Calu3 (cell line): Measurements from ENCODE around the gene DBNL. TPM values are rescaled to one million over a fixed set of nuclear protein-coding genes. Genes with fewer than 3 reads are reported as not detected.

Experiments
- BruUV-seq: library from RNA; stranded (reverse); fragments of 400-500 nt; replicated peaks from 2 replicates; lab custom pipeline; 2021; lab: Mats Ljungman, UMichigan
- CTCF ChIA-PET: fragments of 300-600 bp; sonication (Branson Sonifier 250); formaldehyde crosslinking; loops from one replicate; lab custom pipeline; 2022; ENCODE audit warnings: antibody characterized with exemption; lab: Charles Lee
- DNase-seq: peaks from one replicate; pipeline ENCODE4 v3.0.0; 2022
- H3K27ac Mint-ChIP-seq: one replicate; pipeline ENCODE4 v1.8.0; 2022; ENCODE audit warnings: mixed read lengths; ENCODE audit not compliant: unreplicated experiment
- H3K27me3 Mint-ChIP-seq: one replicate; pipeline ENCODE4 v1.8.0; 2022; ENCODE audit warnings: mixed read lengths; ENCODE audit not compliant: unreplicated experiment
- H3K36me3 Mint-ChIP-seq: one replicate; pipeline ENCODE4 v1.8.0; 2022; ENCODE audit warnings: mild to moderate bottlenecking, moderate library complexity, mixed read lengths; ENCODE audit not compliant: insufficient read depth, unreplicated experiment
- H3K4me1 Mint-ChIP-seq: one replicate; pipeline ENCODE4 v1.8.0; 2022; ENCODE audit warnings: mild to moderate bottlenecking, low read depth, mixed read lengths; ENCODE audit not compliant: unreplicated experiment
- H3K4me3 Mint-ChIP-seq: one replicate; pipeline ENCODE4 v1.8.0; 2022; ENCODE audit warnings: mild to moderate bottlenecking, low read depth, moderate library complexity, mixed read lengths; ENCODE audit not compliant: unreplicated experiment
- H3K9me3 Mint-ChIP-seq: one replicate; pipeline ENCODE4 v1.8.0; 2022; ENCODE audit warnings: low read depth, mixed read lengths; ENCODE audit not compliant: unreplicated experiment
- intact Hi-C: fragments of 100-400 bp; cut with micrococcal nuclease; formaldehyde crosslinking; loops from one replicate; pipeline ENCODE4 v1.10.0; 2022; ENCODE audit not compliant: unreplicated experiment
- total RNA-seq: library from RNA; stranded (reverse); gene quantifications from 2 replicates; pipeline ENCODE4 v1.2.3, GENCODE V29; 2022
- TF ChIP-seq, protein P1 (sequence below): fragments of 200-600 bp; IDR thresholded peaks from one replicate; pipeline ENCODE4 v1.8.0; 2022; ENCODE audit warnings: antibody characterized with exemption; ENCODE audit not compliant: unreplicated experiment

DBNL gene
- total RNA-seq, 1 experiment from 2014 or later = 164 TPM

DNA sequence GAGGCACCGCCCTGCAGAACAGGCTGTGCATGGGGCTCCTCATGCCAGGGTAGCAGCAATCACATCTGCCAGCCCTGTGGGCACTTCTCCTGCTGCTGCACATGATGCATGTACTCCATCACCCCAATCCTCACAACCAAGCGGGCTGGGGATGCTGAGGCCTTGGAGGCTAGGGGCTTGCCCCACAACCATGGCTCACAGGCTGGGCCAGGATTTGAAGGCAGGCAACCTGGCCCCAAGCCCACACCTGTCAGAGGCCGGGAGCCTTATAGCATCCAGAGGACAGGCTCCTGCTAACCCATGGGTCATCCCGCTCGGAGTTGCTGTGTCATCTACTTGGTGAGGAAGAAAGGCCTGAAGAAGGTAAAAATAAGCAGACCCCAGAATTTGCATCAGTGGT is 35.6 kb downstream of the DBNL start:
- Mint-ChIP-seq H3K27ac (no peak overlapping the region), H3K27me3 (no peaks in the 10 kb centered on the region), H3K9me3 (no peaks in the 10 kb centered on the region), H3K4me1 (peaks cover 15% of the 10 kb centered on the region), H3K36me3 (peaks cover 45% of the 10 kb centered on the region), H3K4me3 (no peak overlapping the region)
- no peak for DNase-seq
- intact Hi-C loops = no loop called here
- TF ChIP-seq, protein P1, sequence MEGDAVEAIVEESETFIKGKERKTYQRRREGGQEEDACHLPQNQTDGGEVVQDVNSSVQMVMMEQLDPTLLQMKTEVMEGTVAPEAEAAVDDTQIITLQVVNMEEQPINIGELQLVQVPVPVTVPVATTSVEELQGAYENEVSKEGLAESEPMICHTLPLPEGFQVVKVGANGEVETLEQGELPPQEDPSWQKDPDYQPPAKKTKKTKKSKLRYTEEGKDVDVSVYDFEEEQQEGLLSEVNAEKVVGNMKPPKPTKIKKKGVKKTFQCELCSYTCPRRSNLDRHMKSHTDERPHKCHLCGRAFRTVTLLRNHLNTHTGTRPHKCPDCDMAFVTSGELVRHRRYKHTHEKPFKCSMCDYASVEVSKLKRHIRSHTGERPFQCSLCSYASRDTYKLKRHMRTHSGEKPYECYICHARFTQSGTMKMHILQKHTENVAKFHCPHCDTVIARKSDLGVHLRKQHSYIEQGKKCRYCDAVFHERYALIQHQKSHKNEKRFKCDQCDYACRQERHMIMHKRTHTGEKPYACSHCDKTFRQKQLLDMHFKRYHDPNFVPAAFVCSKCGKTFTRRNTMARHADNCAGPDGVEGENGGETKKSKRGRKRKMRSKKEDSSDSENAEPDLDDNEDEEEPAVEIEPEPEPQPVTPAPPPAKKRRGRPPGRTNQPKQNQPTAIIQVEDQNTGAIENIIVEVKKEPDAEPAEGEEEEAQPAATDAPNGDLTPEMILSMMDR = no peak
- no TSS peak for BruUV-seq
- CTCF ChIA-PET = interaction anchor here (0.6 kb wide), 1 partner anchor 8 kb away, joined by 4 read pairs; no protein-coding TSS in a partner anchor

DNA sequence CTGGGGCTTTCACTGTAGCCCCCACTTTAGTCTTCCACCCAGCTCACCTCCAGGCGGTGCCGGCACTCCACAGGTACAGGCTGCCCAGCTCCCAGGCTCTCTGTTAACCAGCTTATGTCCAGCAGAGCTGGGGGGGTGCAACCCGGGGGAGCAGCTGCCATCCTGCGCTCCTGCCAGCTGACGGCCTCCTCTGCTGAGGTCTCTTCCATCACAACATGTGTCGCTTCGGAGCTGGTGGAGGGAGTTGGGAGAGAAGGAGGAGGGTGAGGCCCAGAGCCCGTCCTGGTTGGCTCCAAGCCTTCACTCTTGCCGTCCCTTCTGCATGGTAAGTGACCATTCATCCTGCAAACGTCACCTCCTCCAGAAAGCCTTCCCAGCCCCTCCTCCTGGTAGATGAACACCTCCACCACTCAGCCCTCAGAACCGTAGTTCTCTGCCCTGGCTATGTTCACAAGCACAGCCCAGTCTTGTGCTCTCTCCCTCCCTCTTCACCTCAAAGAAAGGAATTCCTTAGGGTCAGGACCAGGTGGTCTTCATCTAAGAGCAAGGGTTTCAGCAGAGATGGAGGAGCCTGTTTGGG is 36.3 kb downstream of the DBNL start:
- no peaks in the 10 kb centered on the region for H3K27me3 Mint-ChIP-seq
- no peaks in the 10 kb centered on the region for H3K9me3 Mint-ChIP-seq
- peaks cover 39% of the 10 kb centered on the region for H3K36me3 Mint-ChIP-seq
- CTCF ChIA-PET = interaction anchor here (1.0 to 1.2 kb wide), 2 partner anchors 22 to 116 kb away, joined by 3 to 6 read pairs; no protein-coding TSS in a partner anchor
- peaks cover 15% of the 10 kb centered on the region for H3K4me1 Mint-ChIP-seq
- peak overlapping the region; percentile 89 for H3K4me3 Mint-ChIP-seq
- BruUV-seq = no TSS peak
- TF ChIP-seq, protein P1 = no peak
- H3K27ac Mint-ChIP-seq = no peak overlapping the region
- DNase-seq = no peak
- intact Hi-C loops = no loop called here

DNA sequence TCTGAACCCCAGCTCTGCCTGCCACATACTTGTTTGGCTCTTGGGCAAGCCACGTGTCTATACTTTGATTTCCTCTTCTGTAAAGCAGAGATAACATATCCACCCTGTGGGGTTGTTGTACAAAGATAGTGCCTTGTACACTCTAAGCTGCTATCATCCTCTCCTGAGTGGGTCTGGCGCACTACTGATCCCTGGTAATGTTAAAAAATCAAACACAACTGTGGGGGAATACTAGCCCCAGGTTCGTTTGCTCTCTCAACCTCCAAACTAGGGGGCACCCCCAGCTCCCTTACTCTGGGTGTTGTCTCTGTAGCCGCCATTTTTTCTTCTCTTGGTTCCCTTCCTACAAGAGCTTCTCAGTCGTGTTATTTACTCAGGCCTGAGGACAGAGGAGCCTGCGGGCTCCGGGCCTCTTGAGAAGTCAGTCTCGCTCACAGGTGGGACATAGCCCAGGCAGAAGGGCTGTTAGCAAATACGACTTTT is 36.8 kb downstream of the DBNL start:
- H3K27me3 Mint-ChIP-seq = no peaks in the 10 kb centered on the region
- peak overlapping the region; percentile 89 for H3K4me3 Mint-ChIP-seq
- peak overlapping the region; percentile 85 for H3K27ac Mint-ChIP-seq
- CTCF ChIA-PET = interaction anchor here (0.6 to 1.2 kb wide), 3 partner anchors 22 to 776 kb away, joined by 3 to 6 read pairs (median 3); no protein-coding TSS in a partner anchor
- intact Hi-C loops = no loop called here
- BruUV-seq = no TSS peak
- DNase-seq = no peak
- H3K4me1 Mint-ChIP-seq = peaks cover 15% of the 10 kb centered on the region
- TF ChIP-seq, protein P1 = no peak
- H3K36me3 Mint-ChIP-seq = peaks cover 36% of the 10 kb centered on the region
- H3K9me3 Mint-ChIP-seq = no peaks in the 10 kb centered on the region

DNA sequence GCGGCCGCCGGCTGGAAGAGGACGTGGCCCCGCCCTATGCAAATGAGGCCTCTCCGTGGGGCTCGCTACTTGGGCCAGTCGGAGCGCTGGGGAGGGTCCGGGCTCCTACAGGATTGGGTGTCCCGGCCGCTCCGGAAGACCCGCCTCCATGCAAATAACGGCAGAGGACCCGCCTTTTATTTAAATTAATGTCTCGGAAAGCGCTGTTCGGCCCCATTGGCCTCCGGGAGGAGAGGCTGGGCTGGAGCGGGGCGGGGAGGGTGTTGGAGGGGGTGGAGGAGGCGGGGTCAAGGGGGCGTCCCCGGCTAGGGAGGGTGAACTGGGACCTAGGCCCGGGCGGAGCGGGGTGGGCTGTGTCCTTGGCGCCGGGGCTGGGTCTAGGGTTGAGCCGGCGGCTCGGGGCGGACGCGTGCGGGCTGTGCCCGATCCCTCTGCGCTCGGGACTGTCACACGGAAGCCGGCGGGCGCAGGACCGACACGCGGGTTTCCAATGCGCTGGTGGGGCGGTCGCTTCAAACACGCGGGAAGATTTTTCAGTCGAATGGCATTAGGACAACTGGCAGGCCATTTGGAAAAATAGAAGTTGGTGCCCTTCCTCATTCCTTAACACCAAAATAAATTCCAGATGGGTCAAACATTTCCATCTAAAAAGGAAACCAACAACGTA is 38.2 kb downstream of the DBNL start:
- TF ChIP-seq, protein P1 = no peak
- DNase-seq = peak; percentile 99
- no peaks in the 10 kb centered on the region for H3K9me3 Mint-ChIP-seq
- H3K27ac Mint-ChIP-seq = peak overlapping the region; percentile 85
- no TSS peak for BruUV-seq
- peaks cover 30% of the 10 kb centered on the region for H3K36me3 Mint-ChIP-seq
- intact Hi-C loops = no loop called here
- H3K4me3 Mint-ChIP-seq = peak overlapping the region; percentile 89
- no peaks in the 10 kb centered on the region for H3K27me3 Mint-ChIP-seq
- CTCF ChIA-PET = no interaction called here
- peaks cover 15% of the 10 kb centered on the region for H3K4me1 Mint-ChIP-seq
